Stimulated activated CD8-positive, alpha-beta memory T cell treated with anti-CD3 and anti-CD28 coated beads, Interleukin-2, amount 100 ng/mL, for 1 hour (primary cell): ENCODE data around the gene DCUN1D1.
A peak's percentile ranks its signal among the peaks of the same experiment; 100 is the strongest.
"Not testable (repeated sequence)": the region's sequence is repeated elsewhere in the genome, so short reads cannot be mapped to it uniquely, and the experiment has no call there.

ENCODE experiments used
- DNase-seq, 2 donors: peaks; one replicate each; pipeline ENCODE4 v3.0.0-alpha.2; 2020; ENCODE audit warnings: low read depth in 2 of 2

Gene DCUN1D1

DNA sequence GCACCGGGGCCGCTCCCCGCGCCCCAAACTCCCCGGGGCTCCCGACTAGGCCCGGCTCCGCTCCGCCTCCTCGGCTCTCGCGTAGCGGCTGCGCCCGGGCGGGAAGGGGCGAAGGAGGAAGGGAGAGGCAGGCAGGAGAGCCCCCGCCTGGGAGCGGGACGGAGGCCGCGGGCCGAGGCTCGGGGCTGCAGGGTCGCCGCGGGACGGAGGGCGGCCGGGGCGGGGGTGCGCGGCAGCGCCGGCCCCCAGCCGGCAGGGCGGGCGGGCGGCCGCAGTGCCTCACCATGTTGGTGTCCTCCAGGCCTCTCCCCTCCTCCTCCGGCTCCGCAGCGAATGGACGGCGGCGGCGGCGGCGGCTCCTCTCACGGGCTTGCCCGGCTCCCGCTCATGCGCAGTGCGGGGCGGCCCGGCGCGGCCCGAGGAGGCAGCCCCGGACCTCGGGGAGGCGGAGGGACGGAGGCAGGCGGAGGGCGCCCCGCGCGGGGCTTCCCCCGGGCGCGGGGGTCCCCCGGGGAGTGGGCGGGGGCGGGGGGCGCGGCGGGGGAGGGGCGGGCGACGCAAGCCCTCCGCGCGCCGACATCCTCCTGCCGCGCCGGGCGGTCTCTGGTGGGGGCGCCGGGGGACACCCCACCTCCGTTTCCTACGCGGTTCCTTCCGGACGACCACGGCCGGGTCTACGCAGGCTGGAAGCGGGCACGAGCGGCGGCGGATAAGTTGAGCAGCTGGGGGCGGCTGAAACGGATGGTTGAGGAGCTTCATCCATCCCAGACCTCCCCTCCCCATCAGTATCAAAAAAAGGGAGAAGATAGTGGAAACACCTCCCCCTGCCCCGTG is at the start of gene DCUN1D1:
DCUN1D1 (minus strand) TSS at position 335 of the 834 bp plus-strand sequence; CDS start at position 286, 49 bp downstream.
- peak; percentile 73 to 76 for DNase-seq

DNA sequence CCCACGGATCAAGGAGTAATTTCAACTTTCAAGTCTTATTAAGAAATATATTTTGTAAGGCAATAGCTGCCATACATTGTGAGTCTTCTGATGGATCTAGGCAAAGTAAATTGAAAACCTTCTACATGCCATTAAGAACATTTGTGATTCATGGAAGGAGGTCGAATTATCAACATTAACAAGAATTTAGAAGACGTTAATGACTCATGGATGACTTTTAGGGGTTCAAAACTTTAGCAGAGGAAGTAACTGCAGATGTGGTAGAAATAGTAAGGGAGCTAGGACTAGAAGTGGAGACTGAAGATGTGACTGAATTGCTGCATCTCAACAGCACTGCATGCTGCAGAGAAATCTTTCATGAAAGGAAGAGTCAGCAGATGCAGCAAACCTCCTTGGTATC is 48.1 kb upstream of the DCUN1D1 start:
- no peak for DNase-seq

DNA sequence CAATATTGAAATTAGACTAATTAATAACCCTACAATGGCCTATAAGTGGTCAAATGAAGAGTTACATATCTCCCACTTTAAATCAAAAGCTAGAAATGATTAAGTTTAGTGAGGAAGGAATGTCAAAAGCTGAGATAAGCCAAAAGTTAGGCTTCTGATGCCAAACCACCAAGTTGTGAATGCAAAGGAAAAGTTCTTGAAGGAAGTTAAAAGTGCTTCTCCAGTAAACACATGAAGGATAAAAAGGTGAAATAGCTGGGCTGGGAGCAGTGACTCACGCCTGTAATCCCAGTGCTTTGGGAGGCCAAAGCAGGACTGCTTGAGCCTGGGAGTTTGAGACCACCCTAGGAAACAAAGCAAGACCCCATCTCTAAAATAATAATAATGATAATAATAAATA is 46.9 kb upstream of the DCUN1D1 start:
- DNase-seq, result no peak

DNA sequence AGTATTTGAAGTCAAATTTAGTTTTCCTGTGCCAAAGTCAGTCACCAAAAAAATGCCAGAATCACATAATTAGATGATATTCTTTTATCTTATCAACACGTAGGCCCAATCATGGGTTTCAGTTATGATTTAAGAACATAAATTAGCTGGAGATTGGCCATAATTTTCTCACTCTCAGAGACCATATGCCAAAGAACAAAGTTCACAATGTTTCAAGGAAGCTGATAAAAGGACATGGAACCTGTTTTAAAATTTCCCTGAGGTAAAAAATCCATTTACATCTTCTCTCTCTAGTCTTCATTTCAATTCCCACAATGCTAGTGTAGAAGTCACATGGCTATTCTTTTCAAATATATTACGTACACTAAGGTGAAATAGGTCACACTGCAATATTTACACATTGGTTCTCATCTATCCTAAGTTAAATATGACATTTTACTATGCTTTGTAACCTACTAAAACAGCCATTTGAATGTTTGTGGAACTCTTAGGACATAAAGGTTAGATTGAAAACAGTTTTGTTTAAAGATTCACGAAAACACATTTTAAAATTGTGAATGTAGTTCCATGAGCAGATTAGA is 42.7 kb upstream of the DCUN1D1 start:
- DNase-seq, result no peak

DNA sequence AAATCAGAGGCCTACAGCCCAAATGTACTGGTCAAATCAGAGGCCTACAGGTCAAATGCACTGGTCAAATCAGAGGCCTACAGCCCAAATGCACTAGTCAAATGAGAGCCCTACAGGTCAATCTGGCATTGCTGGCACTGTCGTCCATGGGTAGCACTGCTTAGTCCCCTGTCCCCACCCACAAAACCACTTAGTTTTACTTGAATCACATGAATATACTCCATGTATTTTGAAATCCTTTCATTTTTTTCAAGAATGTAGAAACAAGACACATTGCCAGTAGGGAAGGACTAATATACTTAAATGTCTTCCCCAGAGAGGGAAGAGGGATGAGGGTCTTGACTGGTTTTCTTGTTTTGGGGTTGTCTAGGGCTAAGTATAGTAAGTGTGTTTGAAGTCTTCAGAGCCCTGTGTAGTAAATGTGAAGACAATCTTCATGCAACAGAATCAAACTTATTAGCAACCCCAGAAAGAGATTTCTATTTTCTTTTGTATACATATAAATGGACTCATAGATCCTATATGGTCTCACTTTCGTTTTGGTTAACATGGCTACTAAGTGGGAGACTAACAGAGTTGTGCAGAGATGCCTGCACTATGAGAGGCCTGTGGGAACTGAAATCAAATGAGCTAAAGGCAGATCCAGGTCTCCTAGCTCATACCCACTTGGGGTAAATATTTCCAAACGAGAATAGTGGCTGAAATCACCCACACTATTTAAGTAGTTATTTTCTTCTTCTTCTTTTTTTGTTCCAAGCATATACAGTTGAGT is 38.3 kb upstream of the DCUN1D1 start:
- no peak for DNase-seq

DNA sequence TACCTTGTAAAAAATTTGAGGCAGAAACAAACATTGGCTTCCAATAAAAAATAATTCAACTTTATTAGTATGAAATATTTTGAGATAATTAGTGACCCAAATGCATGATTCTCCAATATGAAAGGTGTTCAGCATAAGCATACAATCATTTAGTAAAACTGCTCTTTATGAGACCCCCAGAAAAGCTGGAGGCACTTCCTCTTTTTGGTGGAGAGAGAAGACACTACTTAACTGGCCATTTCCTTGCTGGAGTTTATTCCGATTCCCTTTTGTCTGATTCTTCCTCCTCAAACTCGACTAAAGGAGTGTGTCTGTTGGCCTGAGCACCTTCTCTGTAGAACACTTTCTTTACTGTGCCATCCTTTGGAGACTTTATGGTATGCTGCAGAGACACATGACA is 34.8 kb upstream of the DCUN1D1 start:
- no peak for DNase-seq

DNA sequence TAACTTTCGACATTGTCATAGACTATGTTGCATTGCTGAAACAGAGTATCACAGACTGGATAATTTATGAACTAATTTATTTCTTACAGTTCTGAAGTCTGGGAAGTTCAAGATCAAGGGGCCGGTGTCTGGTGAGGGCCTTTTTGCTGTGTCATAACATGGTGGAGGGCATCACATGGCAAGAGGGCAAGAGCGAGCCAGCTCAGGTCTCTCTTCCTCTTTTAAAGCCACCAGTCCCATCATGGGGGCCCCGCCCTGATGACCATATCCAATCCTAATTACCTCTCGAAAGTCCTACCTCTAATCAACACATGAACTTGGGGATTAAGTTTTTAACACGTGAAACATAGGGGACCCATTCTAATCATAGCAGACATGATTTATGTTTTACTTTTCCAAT is 33.5 kb upstream of the DCUN1D1 start:
- DNase-seq, result no peak

DNA sequence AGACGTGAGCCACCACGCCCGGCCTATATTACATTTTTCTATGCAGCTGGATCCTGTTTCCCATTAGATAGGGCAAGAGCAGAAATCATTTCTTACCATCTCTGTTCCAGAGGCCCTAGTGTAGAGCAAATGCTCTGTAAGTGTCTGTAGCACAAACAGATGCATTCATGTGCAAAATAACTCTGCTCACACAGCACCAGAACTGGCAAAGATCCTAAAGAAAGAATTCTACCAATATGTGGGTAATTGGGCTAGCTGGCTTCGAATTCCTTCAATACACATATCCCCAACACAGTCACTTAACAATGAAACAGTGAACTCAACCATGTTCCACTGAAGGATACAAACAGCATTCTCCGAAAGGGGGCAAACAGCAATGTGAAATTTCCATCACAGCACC is 32.7 kb upstream of the DCUN1D1 start:
- no peak for DNase-seq

DNA sequence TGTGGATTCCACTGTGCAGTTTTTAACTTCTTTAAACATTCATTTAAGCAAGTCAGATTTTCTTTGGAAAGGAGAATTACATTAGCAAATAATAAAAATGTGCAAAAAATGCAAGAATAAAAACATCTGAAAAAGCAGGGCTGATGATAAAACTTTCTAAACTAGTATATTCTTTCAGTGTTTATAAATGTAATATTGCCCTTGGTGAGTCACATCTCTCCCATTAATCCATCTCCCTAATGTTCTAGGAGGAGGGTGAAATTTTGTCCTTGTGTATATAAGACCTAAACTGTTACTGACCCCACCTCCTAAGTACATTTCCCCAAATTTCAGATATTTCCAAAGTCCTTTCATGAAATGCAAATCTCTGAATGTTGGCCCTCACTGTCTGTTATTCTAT is 28.5 kb upstream of the DCUN1D1 start:
- DNase-seq, result no peak

DNA sequence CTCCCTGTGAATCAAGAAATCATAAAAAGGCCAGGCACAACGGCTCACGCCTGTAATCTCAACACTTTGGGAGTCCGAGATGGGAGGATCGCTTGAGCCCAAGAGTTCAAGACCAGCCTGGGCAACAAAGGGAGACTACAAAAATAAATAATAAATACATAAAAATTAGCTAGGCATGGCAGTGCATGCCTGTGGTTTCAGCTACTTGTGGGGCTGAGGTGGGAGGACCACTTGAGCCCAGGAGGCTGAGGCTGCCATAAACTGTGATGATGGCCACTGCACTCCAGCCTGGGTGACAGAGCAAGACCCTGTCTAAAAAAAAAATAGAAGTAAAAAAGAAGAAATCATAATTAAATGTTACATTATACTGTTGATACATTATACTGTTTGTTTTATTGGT is 28.0 kb upstream of the DCUN1D1 start:
- DNase-seq, result no peak

DNA sequence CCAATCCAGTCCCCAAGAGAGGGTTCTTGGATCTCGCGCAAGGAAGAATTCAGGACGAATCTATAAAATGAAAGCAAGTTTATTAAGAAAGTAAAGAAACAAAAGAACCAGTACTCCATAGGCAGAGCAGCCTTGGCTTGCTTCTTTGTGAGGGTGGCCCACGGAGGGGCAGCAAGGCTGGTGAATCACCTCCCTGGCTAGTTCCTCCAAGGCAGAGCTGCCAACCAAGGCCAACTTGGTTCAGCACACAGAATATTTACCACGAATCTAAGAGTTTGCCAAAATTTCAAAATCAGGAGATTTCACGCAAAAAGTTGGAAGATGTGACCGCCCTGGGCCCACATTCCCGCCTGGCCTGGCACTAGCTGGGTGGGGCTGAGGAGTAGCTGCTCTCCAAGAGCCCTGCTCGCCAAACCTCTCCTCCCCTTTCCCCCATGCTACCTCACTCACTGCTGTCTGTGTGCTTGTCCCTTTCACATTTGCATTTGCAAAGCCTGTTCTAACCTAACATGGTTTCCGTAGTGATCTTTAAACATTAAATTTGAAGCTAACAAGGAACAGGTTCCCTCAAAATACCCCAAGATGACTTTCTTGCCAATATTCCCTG is 26.2 kb upstream of the DCUN1D1 start:
- no peak for DNase-seq

DNA sequence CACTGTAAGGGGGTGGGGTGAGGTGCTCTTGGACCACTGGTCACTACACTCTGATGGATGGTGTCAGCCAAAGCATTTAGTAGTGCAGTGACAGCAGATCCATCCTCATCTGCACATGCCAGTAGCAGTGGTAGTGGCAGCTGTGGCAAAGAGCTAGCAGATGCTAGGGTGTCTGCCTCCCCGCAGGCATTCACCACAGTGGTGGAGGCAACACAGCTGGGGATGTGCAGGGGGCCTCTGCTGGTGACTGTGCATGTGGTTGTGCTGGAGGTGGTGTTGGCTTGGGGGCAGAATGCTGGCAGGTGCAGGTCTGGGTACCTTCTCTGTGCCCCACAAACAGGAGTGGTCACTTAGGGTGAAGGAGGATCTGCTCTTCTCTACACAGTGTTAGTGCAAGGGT is 19.4 kb upstream of the DCUN1D1 start:
- no peak for DNase-seq

DNA sequence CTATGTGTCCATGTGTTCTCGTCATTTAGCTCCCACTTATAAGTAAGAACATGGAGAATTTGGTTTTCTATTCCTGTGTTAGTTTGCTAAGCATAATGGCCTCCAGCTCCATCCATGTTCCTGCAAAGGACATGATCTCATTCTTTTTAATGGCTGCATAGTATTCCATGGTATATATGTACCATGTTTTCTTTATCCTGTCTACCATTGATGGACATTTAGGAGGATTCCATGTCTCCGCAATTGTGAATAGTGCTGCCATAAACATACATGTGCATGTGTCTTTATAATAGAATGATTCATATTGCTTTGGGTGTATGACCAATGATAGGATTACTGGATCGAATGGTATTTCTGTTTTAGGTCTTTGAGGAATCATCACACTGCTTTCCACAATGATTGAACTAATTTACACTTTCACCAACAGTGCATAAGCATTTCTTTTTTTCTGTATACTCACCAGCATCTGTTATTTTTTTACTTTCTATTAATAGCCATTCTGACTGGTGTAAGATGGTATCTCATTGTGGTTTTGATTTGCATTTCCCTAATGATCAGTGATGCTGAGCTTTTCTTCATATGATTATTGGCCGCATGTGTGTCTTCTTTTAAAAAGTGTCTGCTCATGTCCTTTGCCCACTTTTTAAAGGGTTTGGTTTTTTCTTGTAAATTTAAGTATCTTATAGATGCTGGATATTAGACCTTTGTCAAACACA is 13.3 kb upstream of the DCUN1D1 start:
- not testable (repeated sequence) for DNase-seq

DNA sequence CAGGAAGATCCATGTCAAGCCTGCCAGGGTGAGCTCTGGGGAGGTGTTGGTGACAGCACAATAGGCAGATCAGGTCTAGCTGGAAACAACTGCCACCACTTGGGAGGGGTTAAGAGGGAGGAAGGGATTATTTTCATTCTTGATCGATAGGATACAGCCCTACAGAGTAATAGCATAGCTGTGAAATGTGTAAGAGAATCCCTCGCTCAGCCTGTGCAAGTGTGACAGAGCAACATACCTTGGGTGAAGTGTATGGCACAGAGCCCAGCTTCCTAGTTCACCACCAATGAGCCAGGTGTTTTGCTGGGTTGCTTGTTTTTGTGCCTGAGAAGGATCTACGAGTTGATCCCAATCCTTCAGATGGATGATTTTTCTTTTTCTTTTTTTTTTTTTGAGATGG is 9.2 kb upstream of the DCUN1D1 start:
- no peak for DNase-seq

DNA sequence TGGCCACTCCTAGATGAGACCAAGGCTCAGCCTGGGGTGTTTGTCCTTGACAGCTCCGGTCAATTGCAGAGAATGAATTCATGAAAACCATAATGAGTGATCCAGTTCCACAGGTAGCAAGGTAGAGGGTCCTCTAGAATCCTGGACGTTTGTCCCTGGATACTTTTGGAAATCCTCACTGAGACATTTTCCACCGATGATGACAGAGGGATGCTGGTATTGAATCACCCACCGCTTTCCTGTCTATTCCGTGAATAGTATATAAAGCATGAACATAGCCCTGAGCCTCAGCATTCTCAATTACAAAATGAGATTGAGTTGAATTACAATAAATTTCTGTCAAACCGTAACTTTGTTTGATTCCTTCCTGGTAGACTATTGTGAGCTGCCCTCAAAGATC is 5.7 kb upstream of the DCUN1D1 start:
- DNase-seq, result no peak

DNA sequence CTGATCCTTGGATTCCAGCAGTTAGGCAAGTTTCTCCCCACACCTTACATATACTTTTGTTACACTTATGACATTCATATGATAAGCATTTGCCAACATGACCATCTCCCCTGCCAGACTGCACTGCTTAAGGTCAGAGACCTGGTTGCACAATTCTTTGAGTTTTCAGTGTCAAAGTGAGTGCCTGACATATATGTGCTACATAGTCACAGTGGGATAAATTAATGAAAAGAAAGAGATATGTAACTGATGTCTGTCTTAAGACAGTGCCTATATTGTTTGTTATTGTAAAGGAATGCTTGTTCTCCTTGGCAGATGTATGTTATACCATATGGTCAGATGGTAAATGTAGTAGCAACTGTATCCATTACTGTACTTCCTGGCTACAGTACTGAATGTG is 3.5 kb upstream of the DCUN1D1 start:
- no peak for DNase-seq

DNA sequence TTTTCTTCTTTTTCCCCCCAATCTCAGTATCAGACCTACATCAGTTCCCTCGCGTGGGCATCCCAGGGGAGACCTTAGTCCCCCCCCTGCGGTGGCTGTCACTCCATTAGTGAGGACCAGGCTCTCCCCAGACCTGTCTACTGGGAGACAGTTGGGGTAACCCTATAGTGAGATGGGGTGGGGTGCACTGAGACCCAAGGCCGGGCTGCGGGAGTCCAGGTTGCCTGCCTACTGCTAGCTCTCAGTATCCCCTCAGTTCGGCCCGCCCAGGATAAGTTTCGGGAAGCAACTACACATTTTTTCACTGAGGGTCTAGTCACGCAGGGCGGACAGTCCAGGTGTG is 671 bp upstream of the DCUN1D1 start:
- DNase-seq, result no peak

DNA sequence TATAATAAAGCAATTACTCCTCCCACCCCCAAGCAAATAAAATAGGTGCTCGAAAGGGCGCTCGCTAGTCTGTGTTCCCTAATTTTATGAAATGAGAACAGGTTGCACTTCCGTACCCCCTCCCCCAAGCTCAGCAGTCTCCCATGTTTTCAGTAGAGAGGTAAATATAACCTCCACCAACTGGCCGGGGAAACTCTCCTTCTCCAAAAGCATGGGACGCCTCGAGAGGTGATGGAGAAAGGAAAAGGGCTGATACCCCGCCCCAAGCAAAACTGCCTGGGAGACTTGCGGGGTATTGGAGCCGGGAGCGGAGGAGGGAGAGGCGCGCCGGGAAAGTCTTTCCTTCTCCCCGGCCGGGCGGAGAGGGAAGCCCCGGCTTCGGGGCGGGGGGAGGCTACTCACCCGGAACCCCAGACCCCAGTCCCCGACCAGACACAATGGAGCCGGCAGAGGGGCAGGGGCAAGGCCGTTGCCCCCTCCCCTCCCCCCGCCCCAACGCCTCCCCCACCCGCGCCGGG is 605 bp downstream of the DCUN1D1 start:
- DNase-seq, result no peak

DNA sequence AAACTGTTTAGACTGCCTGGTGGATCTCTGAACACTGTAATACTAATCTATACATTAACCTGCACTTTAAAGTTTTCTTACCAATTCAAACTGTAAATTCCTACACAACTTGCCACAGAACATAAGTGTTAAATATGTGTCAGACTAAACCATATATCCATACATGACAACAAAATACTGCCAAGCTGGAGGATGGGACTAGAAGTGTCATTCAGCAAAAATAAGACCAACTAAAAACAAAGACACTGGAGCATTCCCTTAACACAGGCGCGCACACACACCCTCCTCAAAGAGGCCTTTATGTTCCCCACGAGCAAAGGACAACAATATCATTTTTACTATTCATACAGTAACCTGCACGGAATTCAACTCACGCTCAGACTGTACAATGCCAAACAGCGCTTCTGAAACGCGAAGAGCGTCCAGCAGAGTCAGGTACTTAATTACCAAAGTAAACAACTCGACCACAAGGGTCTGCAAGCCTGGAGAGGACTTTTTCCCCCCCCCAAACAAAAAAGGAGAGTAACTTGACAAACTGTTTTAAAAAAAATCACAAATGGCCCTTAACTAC is 1.1 kb downstream of the DCUN1D1 start:
- DNase-seq, result no peak

DNA sequence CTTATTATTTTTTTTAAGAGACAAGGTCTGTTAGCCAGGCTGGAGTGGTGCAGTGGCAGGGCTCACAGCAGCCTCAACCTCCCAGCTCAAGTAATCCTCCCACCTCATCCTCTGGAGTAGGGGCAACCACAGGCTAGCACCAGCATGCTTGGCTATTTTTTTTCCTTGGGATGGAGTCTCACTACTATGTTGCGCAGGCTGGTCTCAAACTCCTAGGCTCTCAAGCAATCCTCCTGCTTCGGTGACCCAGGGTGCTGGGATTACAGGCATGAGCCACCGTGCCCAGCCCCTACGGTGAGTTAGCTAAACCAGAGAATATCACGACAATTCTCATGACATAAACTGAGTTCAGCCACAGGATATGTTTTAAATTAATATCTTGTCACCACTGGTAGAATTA is 2.0 kb downstream of the DCUN1D1 start:
- no peak for DNase-seq

DNA sequence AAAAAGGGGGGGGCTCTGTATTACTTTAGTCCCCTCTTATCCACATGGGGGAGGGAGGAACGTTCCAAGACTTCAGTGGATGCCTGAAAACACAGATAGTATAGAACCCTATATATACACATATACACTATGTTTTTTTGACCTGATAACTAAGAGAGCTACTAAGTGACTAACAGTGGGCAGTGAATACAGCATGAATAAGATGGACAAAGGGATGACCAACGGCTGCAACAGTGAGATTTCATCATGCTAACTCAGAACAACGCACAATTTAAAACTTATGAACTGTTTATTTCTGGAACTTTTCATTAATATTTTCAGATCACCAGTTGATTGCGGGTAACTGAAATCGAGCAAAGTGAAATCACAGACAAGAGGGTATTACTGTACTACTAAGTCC is 7.3 kb downstream of the DCUN1D1 start:
- DNase-seq, result no peak
